ENCODE data around the gene CAMTA1.

Gene CAMTA1

DNA sequence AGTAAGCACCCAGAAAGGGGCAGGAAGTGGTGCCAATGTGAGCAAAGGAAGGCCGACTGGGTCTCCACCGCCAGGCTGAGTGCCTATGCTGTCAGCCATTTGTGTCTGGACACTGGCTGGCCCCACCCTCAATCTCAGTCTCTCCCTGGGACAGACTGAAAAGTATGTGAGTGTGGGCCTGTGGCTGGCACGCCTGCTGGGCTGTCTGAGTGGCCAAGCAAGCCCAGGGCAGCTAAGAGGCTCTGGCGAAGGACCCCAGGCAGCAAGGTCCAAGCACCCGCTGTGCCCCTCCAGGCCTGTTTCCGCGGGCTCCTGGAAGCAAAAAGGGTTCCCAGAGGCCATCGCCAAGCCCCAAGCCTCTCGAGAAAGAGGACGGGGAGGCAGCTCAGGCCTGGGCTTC, 892.6 kb downstream of the CAMTA1 start (continued):
- TF ChIP-seq, protein P1, sequence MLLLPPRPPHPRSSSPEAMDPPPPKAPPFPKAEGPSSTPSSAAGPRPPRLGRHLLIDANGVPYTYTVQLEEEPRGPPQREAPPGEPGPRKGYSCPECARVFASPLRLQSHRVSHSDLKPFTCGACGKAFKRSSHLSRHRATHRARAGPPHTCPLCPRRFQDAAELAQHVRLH (tag by site-specific recombination; IDR thresholded peaks at IDR 0.05) = no peak
- TF ChIP-seq, protein P2, sequence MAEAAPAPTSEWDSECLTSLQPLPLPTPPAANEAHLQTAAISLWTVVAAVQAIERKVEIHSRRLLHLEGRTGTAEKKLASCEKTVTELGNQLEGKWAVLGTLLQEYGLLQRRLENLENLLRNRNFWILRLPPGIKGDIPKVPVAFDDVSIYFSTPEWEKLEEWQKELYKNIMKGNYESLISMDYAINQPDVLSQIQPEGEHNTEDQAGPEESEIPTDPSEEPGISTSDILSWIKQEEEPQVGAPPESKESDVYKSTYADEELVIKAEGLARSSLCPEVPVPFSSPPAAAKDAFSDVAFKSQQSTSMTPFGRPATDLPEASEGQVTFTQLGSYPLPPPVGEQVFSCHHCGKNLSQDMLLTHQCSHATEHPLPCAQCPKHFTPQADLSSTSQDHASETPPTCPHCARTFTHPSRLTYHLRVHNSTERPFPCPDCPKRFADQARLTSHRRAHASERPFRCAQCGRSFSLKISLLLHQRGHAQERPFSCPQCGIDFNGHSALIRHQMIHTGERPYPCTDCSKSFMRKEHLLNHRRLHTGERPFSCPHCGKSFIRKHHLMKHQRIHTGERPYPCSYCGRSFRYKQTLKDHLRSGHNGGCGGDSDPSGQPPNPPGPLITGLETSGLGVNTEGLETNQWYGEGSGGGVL (tag by site-specific recombination; IDR thresholded peaks at IDR 0.05) = no peak
- TF ChIP-seq OSR2 (tag by site-specific recombination; IDR thresholded peaks at IDR 0.05) (no peak), ZNF624 (tag by site-specific recombination; IDR thresholded peaks at IDR 0.05) (no peak)

DNA sequence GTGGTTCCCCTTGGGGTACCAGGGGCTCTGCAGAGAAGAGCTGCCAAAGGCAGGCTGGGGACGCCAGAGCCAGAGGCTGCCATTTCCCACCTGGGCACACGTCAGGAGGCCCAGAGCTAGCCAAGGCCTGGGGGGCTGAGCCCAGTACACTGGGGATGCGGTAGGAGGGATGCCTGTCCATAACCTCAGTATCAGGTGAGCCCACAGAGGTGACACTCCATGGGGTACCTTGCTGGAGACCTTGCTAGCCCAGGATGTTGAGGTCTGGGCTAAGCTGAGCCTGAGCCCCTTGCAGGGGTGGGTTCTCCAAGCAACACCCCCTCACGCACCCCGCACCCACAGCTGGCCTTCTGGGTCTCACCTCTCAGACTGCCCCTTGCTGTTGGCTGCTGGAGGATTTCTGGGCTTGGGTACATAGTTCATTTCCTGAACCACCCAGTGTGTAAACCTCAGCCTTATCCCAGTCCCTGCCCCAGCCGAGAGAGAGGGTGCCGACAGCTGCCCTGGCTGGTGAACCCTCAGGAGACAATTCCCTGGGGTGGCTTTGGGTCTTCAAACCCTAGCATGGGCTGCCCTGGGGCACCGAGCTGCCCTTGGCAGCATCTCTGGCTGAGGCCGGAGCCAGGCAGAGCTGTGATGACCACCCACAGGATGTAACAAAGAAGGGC, 893.4 kb downstream of the CAMTA1 start:
- no peak overlapping the region for H3K27ac ChIP-seq (ENCODE audit: extremely low read depth, low read depth, low read length)
- TF ChIP-seq, protein P3, sequence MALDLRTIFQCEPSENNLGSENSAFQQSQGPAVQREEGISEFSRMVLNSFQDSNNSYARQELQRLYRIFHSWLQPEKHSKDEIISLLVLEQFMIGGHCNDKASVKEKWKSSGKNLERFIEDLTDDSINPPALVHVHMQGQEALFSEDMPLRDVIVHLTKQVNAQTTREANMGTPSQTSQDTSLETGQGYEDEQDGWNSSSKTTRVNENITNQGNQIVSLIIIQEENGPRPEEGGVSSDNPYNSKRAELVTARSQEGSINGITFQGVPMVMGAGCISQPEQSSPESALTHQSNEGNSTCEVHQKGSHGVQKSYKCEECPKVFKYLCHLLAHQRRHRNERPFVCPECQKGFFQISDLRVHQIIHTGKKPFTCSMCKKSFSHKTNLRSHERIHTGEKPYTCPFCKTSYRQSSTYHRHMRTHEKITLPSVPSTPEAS (tag by site-specific recombination; IDR thresholded peaks at IDR 0.05) = no peak
- TF ChIP-seq HOXD13 (CRISPR knock-in tag; IDR thresholded peaks at IDR 0.05; ENCODE audit: borderline replicate concordance) (no peak), ZNF132 (tag by site-specific recombination; IDR thresholded peaks at IDR 0.05; ENCODE audit: borderline replicate concordance) (no peak), ZNF571 (tag by site-specific recombination; IDR thresholded peaks at IDR 0.05) (no peak), ZNF404 (tag by site-specific recombination; IDR thresholded peaks at IDR 0.05) (no peak), ZNF76 (tag by site-specific recombination; IDR thresholded peaks at IDR 0.05; ENCODE audit: borderline replicate concordance, low read depth) (no peak), ZNF747 (tag by site-specific recombination; IDR thresholded peaks at IDR 0.05) (no peak), ZXDB (tag by site-specific recombination; IDR thresholded peaks at IDR 0.05) (no peak), GLI2 (tag by site-specific recombination; IDR thresholded peaks at IDR 0.05; ENCODE audit: borderline replicate concordance, low read depth) (no peak), MYNN (tag by site-specific recombination; IDR thresholded peaks at IDR 0.05; ENCODE audit: borderline replicate concordance) (no peak), ZNF140 (tag by site-specific recombination; IDR thresholded peaks at IDR 0.05) (no peak), SALL2 (tag by site-specific recombination; IDR thresholded peaks at IDR 0.05; ENCODE audit: borderline replicate concordance) (no peak), ZNF133 (tag by site-specific recombination; IDR thresholded peaks at IDR 0.05) (no peak)
- TF ChIP-seq, protein P4, sequence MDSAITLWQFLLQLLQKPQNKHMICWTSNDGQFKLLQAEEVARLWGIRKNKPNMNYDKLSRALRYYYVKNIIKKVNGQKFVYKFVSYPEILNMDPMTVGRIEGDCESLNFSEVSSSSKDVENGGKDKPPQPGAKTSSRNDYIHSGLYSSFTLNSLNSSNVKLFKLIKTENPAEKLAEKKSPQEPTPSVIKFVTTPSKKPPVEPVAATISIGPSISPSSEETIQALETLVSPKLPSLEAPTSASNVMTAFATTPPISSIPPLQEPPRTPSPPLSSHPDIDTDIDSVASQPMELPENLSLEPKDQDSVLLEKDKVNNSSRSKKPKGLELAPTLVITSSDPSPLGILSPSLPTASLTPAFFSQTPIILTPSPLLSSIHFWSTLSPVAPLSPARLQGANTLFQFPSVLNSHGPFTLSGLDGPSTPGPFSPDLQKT (IDR thresholded peaks at IDR 0.05; ENCODE audit: borderline replicate concordance, low read depth, low read length) = no peak
- TF ChIP-seq, protein P5, sequence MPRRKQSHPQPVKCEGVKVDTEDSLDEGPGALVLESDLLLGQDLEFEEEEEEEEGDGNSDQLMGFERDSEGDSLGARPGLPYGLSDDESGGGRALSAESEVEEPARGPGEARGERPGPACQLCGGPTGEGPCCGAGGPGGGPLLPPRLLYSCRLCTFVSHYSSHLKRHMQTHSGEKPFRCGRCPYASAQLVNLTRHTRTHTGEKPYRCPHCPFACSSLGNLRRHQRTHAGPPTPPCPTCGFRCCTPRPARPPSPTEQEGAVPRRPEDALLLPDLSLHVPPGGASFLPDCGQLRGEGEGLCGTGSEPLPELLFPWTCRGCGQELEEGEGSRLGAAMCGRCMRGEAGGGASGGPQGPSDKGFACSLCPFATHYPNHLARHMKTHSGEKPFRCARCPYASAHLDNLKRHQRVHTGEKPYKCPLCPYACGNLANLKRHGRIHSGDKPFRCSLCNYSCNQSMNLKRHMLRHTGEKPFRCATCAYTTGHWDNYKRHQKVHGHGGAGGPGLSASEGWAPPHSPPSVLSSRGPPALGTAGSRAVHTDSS (tag by site-specific recombination; IDR thresholded peaks at IDR 0.05) = no peak
- TF ChIP-seq, protein P6, sequence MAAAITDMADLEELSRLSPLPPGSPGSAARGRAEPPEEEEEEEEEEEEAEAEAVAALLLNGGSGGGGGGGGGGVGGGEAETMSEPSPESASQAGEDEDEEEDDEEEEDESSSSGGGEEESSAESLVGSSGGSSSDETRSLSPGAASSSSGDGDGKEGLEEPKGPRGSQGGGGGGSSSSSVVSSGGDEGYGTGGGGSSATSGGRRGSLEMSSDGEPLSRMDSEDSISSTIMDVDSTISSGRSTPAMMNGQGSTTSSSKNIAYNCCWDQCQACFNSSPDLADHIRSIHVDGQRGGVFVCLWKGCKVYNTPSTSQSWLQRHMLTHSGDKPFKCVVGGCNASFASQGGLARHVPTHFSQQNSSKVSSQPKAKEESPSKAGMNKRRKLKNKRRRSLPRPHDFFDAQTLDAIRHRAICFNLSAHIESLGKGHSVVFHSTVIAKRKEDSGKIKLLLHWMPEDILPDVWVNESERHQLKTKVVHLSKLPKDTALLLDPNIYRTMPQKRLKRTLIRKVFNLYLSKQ (tag by site-specific recombination; IDR thresholded peaks at IDR 0.05; ENCODE audit: borderline replicate concordance) = no peak
- TF ChIP-seq, protein P7, sequence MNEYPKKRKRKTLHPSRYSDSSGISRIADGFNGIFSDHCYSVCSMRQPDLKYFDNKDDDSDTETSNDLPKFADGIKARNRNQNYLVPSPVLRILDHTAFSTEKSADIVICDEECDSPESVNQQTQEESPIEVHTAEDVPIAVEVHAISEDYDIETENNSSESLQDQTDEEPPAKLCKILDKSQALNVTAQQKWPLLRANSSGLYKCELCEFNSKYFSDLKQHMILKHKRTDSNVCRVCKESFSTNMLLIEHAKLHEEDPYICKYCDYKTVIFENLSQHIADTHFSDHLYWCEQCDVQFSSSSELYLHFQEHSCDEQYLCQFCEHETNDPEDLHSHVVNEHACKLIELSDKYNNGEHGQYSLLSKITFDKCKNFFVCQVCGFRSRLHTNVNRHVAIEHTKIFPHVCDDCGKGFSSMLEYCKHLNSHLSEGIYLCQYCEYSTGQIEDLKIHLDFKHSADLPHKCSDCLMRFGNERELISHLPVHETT (tag by site-specific recombination; IDR thresholded peaks at IDR 0.05) = no peak
- TF ChIP-seq, protein P8, sequence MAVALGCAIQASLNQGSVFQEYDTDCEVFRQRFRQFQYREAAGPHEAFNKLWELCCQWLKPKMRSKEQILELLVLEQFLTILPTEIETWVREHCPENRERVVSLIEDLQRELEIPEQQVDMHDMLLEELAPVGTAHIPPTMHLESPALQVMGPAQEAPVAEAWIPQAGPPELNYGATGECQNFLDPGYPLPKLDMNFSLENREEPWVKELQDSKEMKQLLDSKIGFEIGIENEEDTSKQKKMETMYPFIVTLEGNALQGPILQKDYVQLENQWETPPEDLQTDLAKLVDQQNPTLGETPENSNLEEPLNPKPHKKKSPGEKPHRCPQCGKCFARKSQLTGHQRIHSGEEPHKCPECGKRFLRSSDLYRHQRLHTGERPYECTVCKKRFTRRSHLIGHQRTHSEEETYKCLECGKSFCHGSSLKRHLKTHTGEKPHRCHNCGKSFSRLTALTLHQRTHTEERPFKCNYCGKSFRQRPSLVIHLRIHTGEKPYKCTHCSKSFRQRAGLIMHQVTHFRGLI (tag by site-specific recombination; IDR thresholded peaks at IDR 0.05) = no peak
- H3K4me1 ChIP-seq (ENCODE audit: control insufficient read depth, insufficient read depth, low read length) = no peaks in the 10 kb centered on the region
- no peak overlapping the region for H3K4me3 ChIP-seq (ENCODE audit: low read depth, low read length)
- POLR2A ChIA-PET = interaction anchor here (4.1 kb wide), 1 partner anchor 25 kb away, joined by 25 read pairs; no protein-coding TSS in a partner anchor
- H3K36me3 ChIP-seq (ENCODE audit: control insufficient read depth in 2 of 2, insufficient read depth in 1 of 2, low read length in 2 of 2) = no peaks in the 10 kb centered on the region
- H3K9me3 ChIP-seq (ENCODE audit: control insufficient read depth, insufficient read depth, low read depth, low read length) = no peaks in the 10 kb centered on the region
- CTCF ChIA-PET = interaction anchor here (0.5 to 9.1 kb wide), 4 partner anchors 10 to 74 kb away, joined by 4 to 93 read pairs (median 22); no protein-coding TSS in a partner anchor

Measured in HEK293 (cell line).